IgD-negative memory B cell (primary cell): Measurements from ENCODE around the gene SLC41A3. TPM values are rescaled to one million over a fixed set of nuclear protein-coding genes. Genes with fewer than 3 reads are reported as not detected.

ENCODE experiments used
- H3K27ac Mint-ChIP-seq, 3 donors: one replicate each; pipeline ENCODE4 v1.8.0; 2020 to 2022; ENCODE audit warnings: mild to moderate bottlenecking in 3 of 3, mixed read lengths in 3 of 3, moderate library complexity in 1 of 3
- H3K27me3 Mint-ChIP-seq: one replicate; pipeline ENCODE4 v1.8.0; 2021; ENCODE audit warnings: mixed read lengths
- H3K36me3 Mint-ChIP-seq: one replicate; pipeline ENCODE4 v1.8.0; 2020; ENCODE audit warnings: mild to moderate bottlenecking, mixed read lengths
- H3K4me1 Mint-ChIP-seq, 3 donors: one replicate each; pipeline ENCODE4 v1.8.0; 2020 to 2022; ENCODE audit warnings: mixed read lengths in 3 of 3, mild to moderate bottlenecking in 1 of 3
- H3K4me3 Mint-ChIP-seq, 4 donors: one replicate each; pipeline ENCODE4 v1.8.0; 2020 to 2022; ENCODE audit warnings: mild to moderate bottlenecking in 4 of 4, mixed read lengths in 4 of 4, moderate library complexity in 3 of 4
- H3K9me3 Mint-ChIP-seq, 3 donors: one replicate each; pipeline ENCODE4 v1.8.0; 2020 to 2021; ENCODE audit warnings: mixed read lengths in 3 of 3, mild to moderate bottlenecking in 1 of 3
- polyA plus RNA-seq: library from polyadenylated mRNA; unstranded; fragments of 300-500 nt; fragmentation: Illumina TruSeq; gene quantifications from one replicate; pipeline ENCODE4 v1.2.3, GENCODE V29; 2021

Gene SLC41A3
- polyA plus RNA-seq, 1 donor from 2014 or later = 18.1 TPM

DNA sequence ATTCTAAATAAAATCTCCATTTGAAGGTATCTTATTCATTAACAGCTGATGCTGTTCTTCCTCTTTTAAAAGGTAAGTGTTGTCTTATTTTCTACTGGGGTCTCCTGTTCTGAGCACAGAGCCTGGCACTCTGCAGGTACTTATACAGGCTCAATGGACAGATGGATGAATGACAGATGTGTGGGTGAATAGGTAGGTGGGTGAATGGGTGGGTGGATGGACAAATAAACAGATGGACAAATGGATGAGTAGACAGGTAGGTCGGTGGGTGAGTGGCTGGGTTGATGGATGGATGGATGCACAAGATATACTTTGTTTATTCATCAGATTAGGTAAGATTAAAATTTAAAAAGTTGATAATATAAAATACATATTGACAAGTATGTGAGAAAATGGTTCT, 53.5 kb downstream of the SLC41A3 start:
- peaks cover 2 to 8% (median 5%) of the 10 kb centered on the region in 3 donors for H3K9me3 Mint-ChIP-seq
- no peak overlapping the region for H3K4me3 Mint-ChIP-seq
- no peaks in the 10 kb centered on the region for H3K27me3 Mint-ChIP-seq
- H3K27ac Mint-ChIP-seq = no peak overlapping the region
- H3K4me1 Mint-ChIP-seq = peaks cover 5 to 15% (median 10%) of the 10 kb centered on the region in 3 donors
- peaks cover 31% of the 10 kb centered on the region for H3K36me3 Mint-ChIP-seq

DNA sequence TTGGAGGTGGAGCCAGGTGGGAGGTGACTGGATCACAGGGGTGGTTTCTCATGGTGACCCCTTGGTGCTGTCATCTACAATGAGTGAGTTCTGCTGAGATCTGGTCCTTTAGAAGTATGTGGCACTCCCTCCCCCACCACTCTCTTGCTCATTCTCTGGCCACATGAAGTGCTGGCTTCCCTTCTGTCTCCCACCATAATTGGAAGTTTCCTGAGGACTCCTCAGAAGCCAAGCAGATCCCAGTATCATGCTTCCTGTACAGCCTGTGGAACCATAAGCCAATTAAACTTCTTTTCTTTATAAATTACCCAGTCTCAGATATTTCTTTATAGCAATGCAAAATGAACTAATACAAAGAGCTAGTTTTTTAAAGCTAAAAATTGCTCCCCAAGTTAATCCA, 54.7 kb downstream of the SLC41A3 start:
- H3K27ac Mint-ChIP-seq = no peak overlapping the region
- peaks cover 32% of the 10 kb centered on the region for H3K36me3 Mint-ChIP-seq
- peaks cover 5 to 15% (median 12%) of the 10 kb centered on the region in 3 donors for H3K4me1 Mint-ChIP-seq
- H3K27me3 Mint-ChIP-seq = no peaks in the 10 kb centered on the region
- peak overlapping the region in 1 of 4 donors; percentile 53 for H3K4me3 Mint-ChIP-seq
- peaks cover 2 to 8% (median 5%) of the 10 kb centered on the region in 3 donors for H3K9me3 Mint-ChIP-seq

DNA sequence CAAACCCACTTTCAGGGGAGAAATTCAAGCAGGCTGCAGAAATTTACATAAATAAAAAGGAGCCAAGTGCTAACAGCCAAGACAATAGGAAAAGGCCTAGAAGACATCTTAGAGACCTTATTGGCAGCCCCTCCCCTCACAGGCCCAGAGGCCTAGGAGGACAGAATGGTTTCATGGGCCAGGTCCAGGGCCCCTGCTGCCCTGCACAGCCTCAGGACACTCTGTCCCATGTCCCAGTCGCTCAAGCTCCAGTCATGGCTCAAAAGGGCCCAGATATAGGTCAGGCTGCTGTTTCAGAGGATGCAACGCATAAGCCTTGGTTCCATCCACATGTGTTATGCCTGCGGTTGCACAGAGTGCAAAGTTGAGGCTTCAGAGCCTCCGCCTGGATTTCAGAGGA, 55.8 kb downstream of the SLC41A3 start:
- H3K4me3 Mint-ChIP-seq = no peak overlapping the region
- no peak overlapping the region for H3K27ac Mint-ChIP-seq
- H3K27me3 Mint-ChIP-seq = no peaks in the 10 kb centered on the region
- peaks cover 5 to 15% (median 12%) of the 10 kb centered on the region in 3 donors for H3K4me1 Mint-ChIP-seq
- peaks cover 2 to 8% (median 5%) of the 10 kb centered on the region in 3 donors for H3K9me3 Mint-ChIP-seq
- H3K36me3 Mint-ChIP-seq = peaks cover 32% of the 10 kb centered on the region

DNA sequence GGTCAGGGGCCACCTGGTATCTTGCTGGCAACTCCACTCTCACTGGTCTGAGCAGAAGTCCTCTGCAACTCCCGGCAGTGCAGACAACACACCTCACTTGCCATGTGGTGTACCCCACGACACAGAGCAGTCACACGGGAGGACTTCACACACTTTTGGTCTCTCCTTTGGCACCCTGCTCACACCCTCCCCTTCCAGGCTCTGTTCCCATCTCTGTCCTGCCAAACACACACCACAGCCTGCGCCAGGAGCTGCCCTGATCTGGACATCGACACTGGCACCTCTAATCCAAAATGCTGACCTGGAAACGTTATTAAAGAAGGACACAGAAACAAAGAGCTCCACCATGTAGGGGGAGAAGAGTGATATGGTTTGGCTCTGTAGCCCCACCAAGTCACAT, 57.2 kb downstream of the SLC41A3 start:
- H3K27me3 Mint-ChIP-seq = no peaks in the 10 kb centered on the region
- H3K4me1 Mint-ChIP-seq = peaks cover 5 to 15% (median 12%) of the 10 kb centered on the region in 3 donors
- H3K27ac Mint-ChIP-seq = peak overlapping the region in 1 of 3 donors; percentile 82
- H3K4me3 Mint-ChIP-seq = peak overlapping the region in 3 of 4 donors; percentile 40 to 88 (median 83)
- H3K9me3 Mint-ChIP-seq = peaks cover 2 to 8% (median 5%) of the 10 kb centered on the region in 3 donors
- peaks cover 28% of the 10 kb centered on the region for H3K36me3 Mint-ChIP-seq

DNA sequence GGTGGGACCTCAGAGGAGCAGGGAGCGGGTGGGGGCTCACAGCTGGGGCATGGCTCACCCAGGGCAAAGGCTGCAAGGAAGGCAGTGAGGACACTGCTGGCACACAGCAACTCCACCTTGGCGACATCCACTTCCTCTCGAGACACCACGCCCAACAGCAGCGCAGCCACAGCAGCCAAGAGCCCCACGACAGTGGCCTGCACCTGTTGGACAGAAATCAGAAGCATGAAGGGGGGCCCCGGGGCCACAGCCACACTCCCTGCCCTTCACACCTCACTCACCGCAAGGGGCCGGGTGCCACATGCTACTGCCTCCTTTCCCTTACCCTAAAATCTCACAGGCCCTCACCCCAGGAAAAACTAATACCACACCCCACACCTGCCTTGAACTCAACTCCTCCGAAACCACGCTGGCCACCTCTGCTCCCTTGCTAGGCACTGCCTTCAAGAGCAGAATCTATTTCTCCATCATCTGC, 57.6 kb downstream of the SLC41A3 start:
- peaks cover 2 to 8% (median 5%) of the 10 kb centered on the region in 3 donors for H3K9me3 Mint-ChIP-seq
- peaks cover 5 to 15% (median 12%) of the 10 kb centered on the region in 3 donors for H3K4me1 Mint-ChIP-seq
- no peaks in the 10 kb centered on the region for H3K27me3 Mint-ChIP-seq
- H3K4me3 Mint-ChIP-seq = peak overlapping the region in 2 of 4 donors; percentile 40 to 83
- peaks cover 27% of the 10 kb centered on the region for H3K36me3 Mint-ChIP-seq
- H3K27ac Mint-ChIP-seq = peak overlapping the region in 2 of 3 donors; percentile 82 to 87

DNA sequence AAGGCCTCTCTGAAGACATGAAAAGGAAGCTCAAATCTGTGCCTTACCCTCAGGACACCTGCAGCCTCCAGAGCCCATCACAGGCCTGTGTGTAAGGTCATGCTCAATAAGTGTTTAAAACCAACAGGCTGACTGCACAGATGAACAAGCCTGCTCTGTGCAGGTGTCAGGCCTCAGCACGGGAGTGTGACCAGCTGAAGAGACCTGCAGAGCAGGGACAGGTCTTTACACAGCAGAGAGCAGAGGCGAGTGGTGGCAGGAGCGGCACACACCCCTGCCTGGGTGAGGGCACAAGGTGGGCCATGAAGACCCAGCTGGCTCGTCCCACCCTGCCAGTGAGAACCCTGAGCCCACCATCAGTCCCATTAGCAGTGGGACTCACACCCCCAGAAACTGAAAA, 58.1 kb downstream of the SLC41A3 start:
- peaks cover 27% of the 10 kb centered on the region for H3K36me3 Mint-ChIP-seq
- H3K4me3 Mint-ChIP-seq = peak overlapping the region in 3 of 4 donors; percentile 57 to 68 (median 67)
- H3K4me1 Mint-ChIP-seq = peaks cover 5 to 15% (median 12%) of the 10 kb centered on the region in 3 donors
- no peaks in the 10 kb centered on the region for H3K27me3 Mint-ChIP-seq
- H3K9me3 Mint-ChIP-seq = peaks cover 2 to 8% (median 5%) of the 10 kb centered on the region in 3 donors
- H3K27ac Mint-ChIP-seq = peak overlapping the region; percentile 82 to 87 (median 85)

DNA sequence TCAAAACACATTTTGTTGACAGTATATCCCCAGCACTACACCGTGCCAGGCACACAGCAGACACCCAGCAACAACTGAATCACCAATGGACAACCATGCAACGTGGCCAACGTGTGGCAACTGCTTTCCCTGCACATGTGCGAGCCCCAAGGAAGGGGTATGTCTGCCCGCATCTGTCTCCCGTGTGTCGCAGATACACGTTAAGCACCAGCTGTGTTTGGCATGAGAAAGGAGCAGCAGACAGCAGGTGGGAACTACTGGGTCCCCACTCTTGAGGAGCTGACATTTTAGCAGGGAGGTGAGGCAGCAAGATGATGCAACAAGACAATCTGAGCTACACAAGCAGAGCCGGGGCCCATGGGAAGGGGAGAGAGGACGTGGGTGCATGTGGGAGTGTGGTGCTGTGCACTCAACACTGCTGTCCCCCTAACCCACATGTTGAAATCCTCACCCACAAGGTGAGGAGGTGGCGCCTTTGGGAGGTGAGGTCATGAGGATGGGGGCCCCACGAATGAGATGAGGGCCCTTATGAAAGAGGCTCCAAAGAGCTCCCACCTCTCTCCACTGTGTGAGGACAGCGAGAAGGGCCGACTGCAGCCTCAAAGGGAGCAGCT, 58.7 kb downstream of the SLC41A3 start:
- peaks cover 25% of the 10 kb centered on the region for H3K36me3 Mint-ChIP-seq
- H3K27ac Mint-ChIP-seq = peak overlapping the region in 1 of 3 donors; percentile 87
- peaks cover 5 to 15% (median 12%) of the 10 kb centered on the region in 3 donors for H3K4me1 Mint-ChIP-seq

DNA sequence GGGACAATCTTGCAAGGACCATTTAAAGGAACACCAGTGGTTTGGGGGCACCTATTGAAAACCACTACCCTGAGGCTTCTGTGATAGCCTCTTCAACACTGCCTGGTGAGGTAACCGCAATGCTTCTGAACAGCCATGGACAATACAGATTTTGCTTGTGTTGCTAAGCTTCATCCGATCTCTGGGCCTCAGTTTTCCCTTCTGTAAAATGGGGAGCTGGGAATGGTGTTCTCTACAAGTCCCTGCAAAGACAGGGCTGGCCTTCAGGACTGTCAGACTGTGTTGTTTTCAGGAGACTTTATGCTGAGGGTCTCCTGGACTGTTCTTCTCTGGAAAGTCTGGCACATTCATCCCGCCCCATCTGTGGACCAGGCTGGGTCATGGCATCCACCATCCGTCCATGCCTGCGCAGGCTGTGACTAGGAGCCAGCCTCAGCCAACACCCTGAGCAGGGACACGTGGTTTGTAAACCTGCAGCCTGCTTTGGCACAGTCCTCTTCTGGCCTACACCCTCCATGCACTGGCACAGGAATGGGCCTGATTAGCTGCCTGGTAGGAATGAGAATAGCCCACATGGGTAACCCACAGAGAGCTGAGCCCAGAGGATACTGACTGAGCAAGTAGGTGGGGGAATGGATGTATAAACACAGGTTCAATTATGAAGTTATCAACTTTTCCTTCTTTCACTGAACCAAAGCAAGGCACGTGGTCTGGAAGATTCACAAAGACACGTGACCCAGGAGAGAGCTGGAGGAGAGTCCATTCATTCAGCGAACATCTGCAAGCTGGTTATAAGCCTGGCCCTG, 59.7 kb downstream of the SLC41A3 start:
- Mint-ChIP-seq H3K27me3 (no peaks in the 10 kb centered on the region), H3K4me3 (no peak overlapping the region), H3K9me3 (peaks cover 2 to 8% (median 5%) of the 10 kb centered on the region in 3 donors), H3K27ac (peak overlapping the region in 1 of 3 donors; percentile 6), H3K36me3 (peaks cover 22% of the 10 kb centered on the region), H3K4me1 (peaks cover 5 to 15% (median 12%) of the 10 kb centered on the region in 3 donors)

More for the DNA sequence above, 58.7 kb downstream of the SLC41A3 start:
- Mint-ChIP-seq H3K27me3 (no peaks in the 10 kb centered on the region), H3K4me3 (peak overlapping the region in 2 of 4 donors; percentile 76), H3K9me3 (peaks cover 2 to 8% (median 5%) of the 10 kb centered on the region in 3 donors)

DNA sequence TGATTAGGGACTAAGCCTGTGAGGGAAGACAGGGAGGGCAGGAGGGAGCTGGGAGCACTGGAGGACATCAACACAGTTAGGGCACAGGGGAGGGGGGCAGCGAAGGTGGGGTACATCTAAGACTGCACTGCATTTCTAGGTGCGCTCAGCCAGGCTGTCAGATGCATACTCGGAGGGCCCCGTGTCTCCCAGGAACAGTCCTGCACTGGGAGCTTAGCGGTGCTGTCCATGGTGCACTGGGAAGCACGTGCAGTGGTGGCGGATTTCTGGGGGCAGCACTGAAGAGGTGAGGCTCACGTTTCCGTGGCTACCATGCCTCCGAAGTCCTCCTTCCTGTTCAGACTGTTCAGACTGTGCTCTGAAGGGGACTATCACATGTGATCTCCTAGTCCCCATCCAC, 60.5 kb downstream of the SLC41A3 start:
- Mint-ChIP-seq H3K27me3 (no peaks in the 10 kb centered on the region), H3K4me1 (peaks cover 5 to 15% (median 12%) of the 10 kb centered on the region in 3 donors), H3K9me3 (peaks cover 2 to 8% (median 5%) of the 10 kb centered on the region in 3 donors), H3K4me3 (no peak overlapping the region), H3K27ac (peak overlapping the region in 1 of 3 donors; percentile 59), H3K36me3 (peaks cover 21% of the 10 kb centered on the region)

DNA sequence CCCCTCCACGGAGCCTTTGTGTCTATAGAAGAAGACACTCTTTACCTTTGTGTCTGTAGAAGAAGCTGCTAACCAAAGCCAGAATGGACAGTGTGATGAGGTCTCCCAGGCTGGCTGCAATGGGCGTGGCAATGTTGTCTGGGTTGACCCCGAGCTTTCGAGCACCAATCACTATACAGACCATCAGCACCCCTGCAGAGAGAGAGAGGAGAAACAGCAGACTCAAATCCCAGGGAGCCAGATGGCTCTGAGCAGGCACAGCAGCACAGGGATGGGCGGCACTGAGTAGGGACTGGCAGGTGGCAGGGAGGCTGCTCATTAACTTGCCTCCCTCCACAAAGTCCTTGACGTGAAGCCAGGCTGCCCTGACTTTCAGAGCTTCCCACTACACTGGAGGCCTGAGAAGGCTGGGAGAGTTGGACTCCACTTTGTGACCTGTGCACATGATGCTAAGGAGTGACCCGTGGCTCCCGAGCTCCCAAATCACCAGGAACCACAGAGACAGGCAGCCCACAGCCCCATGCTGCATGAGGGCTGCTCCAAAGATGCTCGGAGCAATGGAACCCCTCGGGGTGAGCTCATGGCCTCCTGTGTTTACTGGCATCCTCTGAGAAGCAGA, 61.1 kb downstream of the SLC41A3 start:
- H3K4me3 Mint-ChIP-seq = no peak overlapping the region
- H3K4me1 Mint-ChIP-seq = peaks cover 5 to 15% (median 12%) of the 10 kb centered on the region in 3 donors
- H3K27me3 Mint-ChIP-seq = no peaks in the 10 kb centered on the region
- peak overlapping the region in 2 of 3 donors; percentile 59 to 67 for H3K27ac Mint-ChIP-seq
- H3K36me3 Mint-ChIP-seq = peaks cover 18% of the 10 kb centered on the region
- H3K9me3 Mint-ChIP-seq = peaks cover 1 to 6% (median 5%) of the 10 kb centered on the region in 3 donors

DNA sequence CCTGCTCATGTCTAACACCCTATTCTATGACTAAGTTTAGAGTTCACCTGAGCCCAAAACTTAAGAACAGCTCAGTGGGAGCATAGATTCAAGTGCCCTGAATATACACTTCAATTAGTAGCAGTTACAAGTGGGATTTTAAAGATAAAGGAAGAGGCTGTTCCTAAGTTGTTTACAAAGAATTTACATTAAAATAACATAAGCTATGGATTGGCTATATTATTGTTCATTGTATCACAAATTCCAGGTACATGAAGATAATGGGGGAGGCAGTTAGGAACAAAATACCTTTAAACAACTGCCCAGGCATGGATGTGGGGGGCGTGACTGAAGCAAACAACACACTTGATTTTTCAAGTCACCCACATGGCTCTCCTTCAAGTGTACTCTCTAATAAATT, 62.2 kb downstream of the SLC41A3 start:
- Mint-ChIP-seq H3K36me3 (peaks cover 12% of the 10 kb centered on the region), H3K9me3 (no peaks in the 10 kb centered on the region), H3K4me1 (peaks cover 5 to 8% (median 7%) of the 10 kb centered on the region in 3 donors), H3K27ac (no peak overlapping the region), H3K4me3 (no peak overlapping the region), H3K27me3 (no peaks in the 10 kb centered on the region)

DNA sequence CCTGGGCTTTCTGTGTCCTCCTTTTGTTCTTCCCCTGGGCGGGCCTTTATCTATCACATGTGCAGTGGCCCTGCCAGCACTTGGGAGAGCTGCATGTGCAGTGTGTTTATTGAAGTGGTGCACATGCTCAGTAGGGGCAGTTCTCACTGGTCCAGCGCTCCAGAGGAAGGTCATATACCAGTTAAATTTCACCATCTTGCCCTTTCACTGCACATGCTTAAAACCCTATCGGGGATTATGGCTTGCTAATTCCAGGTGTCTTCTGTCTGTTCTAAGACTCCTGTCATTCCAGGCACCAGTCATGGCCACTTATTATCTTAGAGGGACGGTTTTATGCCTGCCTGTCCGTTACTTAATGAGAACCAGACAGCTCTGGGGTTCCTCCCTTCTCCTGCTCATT, 62.7 kb downstream of the SLC41A3 start:
- Mint-ChIP-seq H3K27ac (peak overlapping the region in 1 of 3 donors; percentile 39), H3K9me3 (no peaks in the 10 kb centered on the region), H3K27me3 (no peaks in the 10 kb centered on the region), H3K36me3 (peaks cover 12% of the 10 kb centered on the region), H3K4me1 (peaks cover 3 to 5% (median 4%) of the 10 kb centered on the region in 3 donors), H3K4me3 (no peak overlapping the region)

DNA sequence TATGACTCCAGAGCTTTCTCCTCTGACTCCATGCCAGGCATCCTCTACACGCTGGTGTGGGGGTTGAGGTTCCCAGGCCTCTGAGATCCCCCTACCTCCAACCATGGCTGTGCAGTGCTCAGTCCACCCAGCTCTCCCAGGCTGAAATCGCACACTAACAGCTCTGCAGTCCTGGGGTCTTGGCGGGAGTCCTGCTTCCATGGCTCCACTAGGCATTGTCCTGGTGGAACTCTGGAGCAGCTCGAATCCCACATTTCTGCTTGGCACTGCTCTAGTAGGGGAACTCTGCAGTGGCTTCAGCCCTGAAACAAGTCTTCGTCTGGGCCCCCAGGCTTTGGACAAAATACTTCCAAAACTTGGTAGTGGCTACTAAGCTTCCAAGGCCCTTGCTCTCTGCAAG, 64.2 kb downstream of the SLC41A3 start:
- H3K9me3 Mint-ChIP-seq = no peaks in the 10 kb centered on the region
- H3K36me3 Mint-ChIP-seq = peaks cover 11% of the 10 kb centered on the region
- H3K4me1 Mint-ChIP-seq = no peaks in the 10 kb centered on the region

DNA sequence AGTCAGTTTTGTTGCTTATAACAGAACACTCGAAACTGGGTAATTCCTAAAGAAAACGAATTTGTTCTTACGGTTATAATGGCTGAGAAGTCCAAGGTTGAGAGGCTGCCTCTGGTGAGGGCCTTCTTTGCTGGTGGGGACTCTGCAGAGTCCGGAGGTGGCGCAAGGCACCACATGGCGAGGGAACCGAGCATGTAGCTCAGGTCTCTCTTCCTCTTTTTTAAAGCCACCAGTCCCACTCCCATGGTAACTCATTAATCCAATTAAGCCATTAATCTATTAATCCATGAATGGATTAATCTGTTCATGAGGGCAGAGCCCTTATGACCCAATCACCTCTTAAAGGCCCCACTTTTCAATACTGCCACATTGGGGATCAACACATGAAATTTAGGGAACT, 64.9 kb downstream of the SLC41A3 start:
- Mint-ChIP-seq H3K9me3 (no peaks in the 10 kb centered on the region), H3K27me3 (no peaks in the 10 kb centered on the region), H3K4me1 (no peaks in the 10 kb centered on the region), H3K4me3 (no peak overlapping the region), H3K36me3 (peaks cover 9% of the 10 kb centered on the region), H3K27ac (no peak overlapping the region)

More for the DNA sequence above, 64.2 kb downstream of the SLC41A3 start:
- H3K27me3 Mint-ChIP-seq = no peaks in the 10 kb centered on the region
- H3K27ac Mint-ChIP-seq = no peak overlapping the region
- no peak overlapping the region for H3K4me3 Mint-ChIP-seq

DNA sequence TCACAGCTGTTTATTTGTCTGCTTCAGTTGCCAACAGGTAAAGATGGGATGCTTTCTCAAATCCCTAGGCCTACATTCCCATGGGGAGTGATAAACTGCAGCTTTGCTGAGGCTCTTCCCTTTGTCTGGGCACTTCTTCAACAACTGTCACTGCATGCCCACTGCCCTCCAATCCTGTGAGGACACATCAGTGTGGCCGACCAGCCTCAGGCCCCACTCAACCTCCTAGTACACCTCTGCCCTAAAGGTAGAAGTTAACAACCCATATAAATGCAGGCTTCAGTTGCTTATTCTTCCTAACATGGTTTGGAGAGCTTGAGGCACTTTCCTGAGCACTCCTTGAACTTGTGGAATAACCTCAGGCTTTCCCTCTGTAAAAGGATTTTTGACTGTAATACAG, 65.4 kb downstream of the SLC41A3 start:
- Mint-ChIP-seq H3K4me3 (no peak overlapping the region), H3K9me3 (no peaks in the 10 kb centered on the region), H3K27me3 (no peaks in the 10 kb centered on the region), H3K4me1 (no peaks in the 10 kb centered on the region), H3K36me3 (peaks cover 8% of the 10 kb centered on the region), H3K27ac (peak overlapping the region in 1 of 3 donors; percentile 53)
